Mesendoderm (in vitro differentiated cells): ENCODE data around the gene ZNF408.

Experiments used
- DNase-seq: peaks from one replicate; pipeline ENCODE4 v3.0.0; 2013
- H2AK5ac ChIP-seq: 2 replicates; pipeline ENCODE4 v1.6.1; 2013; ENCODE audit warnings: low read length, inconsistent platforms
- H2BK120ac ChIP-seq: 2 replicates; pipeline ENCODE4 v1.6.1; 2013; ENCODE audit warnings: low read depth, mild to moderate bottlenecking, low read length, moderate library complexity, mixed read lengths
- H2BK15ac ChIP-seq: replicated peaks from 2 replicates; pipeline ENCODE4 v1.6.1; 2013; ENCODE audit warnings: low read depth, mild to moderate bottlenecking, moderate library complexity
- H2BK5ac ChIP-seq: 2 replicates; pipeline ENCODE4 v1.6.1; 2013; ENCODE audit warnings: low read length, inconsistent platforms
- H3K18ac ChIP-seq: 2 replicates; pipeline ENCODE4 v1.6.1; 2013; ENCODE audit warnings: mild to moderate bottlenecking, low read length, mixed read lengths
- H3K23ac ChIP-seq: one replicate; pipeline ENCODE4 v1.6.1; 2013; ENCODE audit warnings: low read length
- H3K27ac ChIP-seq: 2 replicates; pipeline ENCODE4 v1.5.1; 2013; ENCODE audit warnings: low read depth, mild to moderate bottlenecking, inconsistent platforms, low read length, moderate library complexity
- H3K27me3 ChIP-seq: 2 replicates; pipeline ENCODE4 v1.6.1; 2013; ENCODE audit warnings: low read length, control low read depth, mild to moderate bottlenecking, inconsistent platforms; ENCODE audit not compliant: insufficient read depth, poor library complexity
- H3K36me3 ChIP-seq: 2 replicates; pipeline ENCODE4 v1.6.1; 2013; ENCODE audit warnings: low read length, inconsistent platforms; ENCODE audit not compliant: control insufficient read depth, insufficient read depth
- H3K4ac ChIP-seq: one replicate; pipeline ENCODE4 v1.6.1; 2013; ENCODE audit warnings: low read depth, mild to moderate bottlenecking, low read length, moderate library complexity
- H3K4me1 ChIP-seq: 2 replicates; pipeline ENCODE4 v1.6.1; 2013; ENCODE audit warnings: low read depth, low read length, inconsistent platforms; ENCODE audit not compliant: control insufficient read depth
- H3K4me2 ChIP-seq: 2 replicates; pipeline ENCODE4 v1.6.1; 2013; ENCODE audit warnings: low read length
- H3K4me3 ChIP-seq: 2 replicates; pipeline ENCODE4 v1.5.1; 2013; ENCODE audit warnings: mild to moderate bottlenecking, low read length
- H3K56ac ChIP-seq: one replicate; pipeline ENCODE4 v1.6.1; 2013; ENCODE audit warnings: low read length
- H3K79me1 ChIP-seq: 2 replicates; pipeline ENCODE4 v1.6.1; 2013; ENCODE audit warnings: low read length, inconsistent platforms
- H3K79me2 ChIP-seq: 2 replicates; pipeline ENCODE4 v1.6.1; 2013; ENCODE audit warnings: mild to moderate bottlenecking, low read length; ENCODE audit not compliant: control insufficient read depth, insufficient read depth
- H3K9ac ChIP-seq: 2 replicates; pipeline ENCODE4 v1.6.1; 2013; ENCODE audit warnings: low read length, inconsistent platforms
- H4K5ac ChIP-seq: one replicate; pipeline ENCODE4 v1.6.1; 2013; ENCODE audit warnings: low read length
- H4K8ac ChIP-seq: one replicate; pipeline ENCODE4 v1.6.1; 2013; ENCODE audit warnings: low read depth, mild to moderate bottlenecking, control low read depth, low read length, moderate library complexity
- WGBS: extraction: QIAGEN DNeasy Blood & Tissue Kit; methylation state at CpG from one replicate; pipeline ENCODE4 v1.1.7; 2013; ENCODE audit warnings: low lambda C conversion rate, missing lambda C conversion rate; ENCODE audit not compliant: insufficient coverage; ENCODE audit errors: extremely low coverage; 5-methylcytosine and 5-hydroxymethylcytosine counted together

The ZNF408 gene

GRCh38 chr11:46733234-46733633 is 32.4 kb downstream of the ZNF408 start:
- Histone ChIP-seq H3K27me3 (no peaks in the 10 kb centered on the region), H4K5ac (no peak overlapping the region), H2BK15ac (no peak overlapping the region), H4K8ac (no peak overlapping the region), H3K27ac (no peak overlapping the region), H3K4me3 (no peak overlapping the region), H3K36me3 (no peaks in the 10 kb centered on the region), H3K4me2 (no peak overlapping the region), H2BK5ac (no peak overlapping the region), H3K56ac (no peak overlapping the region), H3K4ac (no peak overlapping the region), H3K23ac (no peak overlapping the region), H2AK5ac (no peak overlapping the region), H3K4me1 (no peaks in the 10 kb centered on the region), H3K79me1 (no peaks in the 10 kb centered on the region), H3K79me2 (no peaks in the 10 kb centered on the region), H2BK120ac (no peak overlapping the region), H3K9ac (no peak overlapping the region), H3K18ac (no peak overlapping the region)
- no peak for DNase-seq
- no CpG with 5 or more reads among the region's 1 CpG for WGBS

- WGBS: no CpG with 5 or more reads among the region's 7 CpGs
- no peak overlapping the region for H2AK5ac ChIP-seq
- H3K4me3 ChIP-seq: no peak overlapping the region
- no peak overlapping the region for H3K23ac ChIP-seq
- no peak overlapping the region for H4K5ac ChIP-seq
- no peak overlapping the region for H3K56ac ChIP-seq
- no peaks in the 10 kb centered on the region for H3K79me1 ChIP-seq
- no peak overlapping the region for H4K8ac ChIP-seq
- H2BK15ac ChIP-seq: no peak overlapping the region
- H2BK120ac ChIP-seq: no peak overlapping the region
- no peaks in the 10 kb centered on the region for H3K79me2 ChIP-seq
- H3K4ac ChIP-seq: no peak overlapping the region
- no peaks in the 10 kb centered on the region for H3K4me1 ChIP-seq
- peaks cover 2% of the 10 kb centered on the region for H3K36me3 ChIP-seq
- H3K4me2 ChIP-seq: no peak overlapping the region
- H3K18ac ChIP-seq: no peak overlapping the region
- no peak for DNase-seq
- H3K9ac ChIP-seq: no peak overlapping the region
- H2BK5ac ChIP-seq: no peak overlapping the region
- H3K27ac ChIP-seq: no peak overlapping the region
- no peaks in the 10 kb centered on the region for H3K27me3 ChIP-seq
Measured at GRCh38 chr11:46736146-46736545, 35.3 kb downstream of the ZNF408 start.

- no peaks in the 10 kb centered on the region for H3K27me3 ChIP-seq
- H3K4me2 ChIP-seq: no peak overlapping the region
- H3K4me3 ChIP-seq: no peak overlapping the region
- no peak overlapping the region for H2BK15ac ChIP-seq
- no peak overlapping the region for H3K18ac ChIP-seq
- no peak overlapping the region for H3K23ac ChIP-seq
- no peak overlapping the region for H2BK5ac ChIP-seq
- no peak for DNase-seq
- no CpG with 5 or more reads among the region's 5 CpGs for WGBS
- H3K4me1 ChIP-seq: no peaks in the 10 kb centered on the region
- no peak overlapping the region for H4K5ac ChIP-seq
- H3K56ac ChIP-seq: no peak overlapping the region
- no peak overlapping the region for H3K9ac ChIP-seq
- peaks cover 3% of the 10 kb centered on the region for H3K36me3 ChIP-seq
- no peaks in the 10 kb centered on the region for H3K79me2 ChIP-seq
- no peak overlapping the region for H3K4ac ChIP-seq
- no peaks in the 10 kb centered on the region for H3K79me1 ChIP-seq
- H4K8ac ChIP-seq: no peak overlapping the region
- H2BK120ac ChIP-seq: no peak overlapping the region
- no peak overlapping the region for H2AK5ac ChIP-seq
- H3K27ac ChIP-seq: no peak overlapping the region
Measured at GRCh38 chr11:46736615-46737014, 35.8 kb downstream of the ZNF408 start.

GRCh38 chr11:46737699-46738098 is 36.9 kb downstream of the ZNF408 start:
- peaks cover 8% of the 10 kb centered on the region for H3K36me3 ChIP-seq
- no peak overlapping the region for H2BK15ac ChIP-seq
- H3K56ac ChIP-seq: no peak overlapping the region
- no peak overlapping the region for H4K5ac ChIP-seq
- no peaks in the 10 kb centered on the region for H3K27me3 ChIP-seq
- WGBS: no CpG with 5 or more reads among the region's 11 CpGs
- H3K9ac ChIP-seq: no peak overlapping the region
- no peaks in the 10 kb centered on the region for H3K4me1 ChIP-seq
- H3K79me1 ChIP-seq: no peaks in the 10 kb centered on the region
- H3K27ac ChIP-seq: no peak overlapping the region
- H3K4me3 ChIP-seq: no peak overlapping the region
- H3K18ac ChIP-seq: no peak overlapping the region
- no peak overlapping the region for H2BK5ac ChIP-seq
- H3K79me2 ChIP-seq: no peaks in the 10 kb centered on the region
- no peak overlapping the region for H3K23ac ChIP-seq
- no peak overlapping the region for H3K4me2 ChIP-seq
- no peak overlapping the region for H4K8ac ChIP-seq
- no peak overlapping the region for H2AK5ac ChIP-seq
- DNase-seq: no peak
- no peak overlapping the region for H2BK120ac ChIP-seq
- no peak overlapping the region for H3K4ac ChIP-seq

- H3K36me3 ChIP-seq: peaks cover 14% of the 10 kb centered on the region
- H3K9ac ChIP-seq: no peak overlapping the region
- no peak overlapping the region for H4K5ac ChIP-seq
- WGBS: no CpG with 5 or more reads among the region's 6 CpGs
- no peak overlapping the region for H3K56ac ChIP-seq
- H2BK5ac ChIP-seq: no peak overlapping the region
- no peak for DNase-seq
- no peak overlapping the region for H3K4me3 ChIP-seq
- H3K4me2 ChIP-seq: no peak overlapping the region
- H3K4ac ChIP-seq: no peak overlapping the region
- H2BK120ac ChIP-seq: no peak overlapping the region
- no peak overlapping the region for H3K23ac ChIP-seq
- H4K8ac ChIP-seq: no peak overlapping the region
- H3K79me2 ChIP-seq: no peaks in the 10 kb centered on the region
- H2BK15ac ChIP-seq: no peak overlapping the region
- H3K18ac ChIP-seq: no peak overlapping the region
- no peaks in the 10 kb centered on the region for H3K27me3 ChIP-seq
- H2AK5ac ChIP-seq: no peak overlapping the region
- H3K4me1 ChIP-seq: no peaks in the 10 kb centered on the region
- H3K27ac ChIP-seq: no peak overlapping the region
- H3K79me1 ChIP-seq: no peaks in the 10 kb centered on the region
Measured at GRCh38 chr11:46738887-46739286, 38.1 kb downstream of the ZNF408 start.

GRCh38 chr11:46741600-46742484 is 41.0 kb downstream of the ZNF408 start:
- Histone ChIP-seq H3K4ac (no peak overlapping the region), H3K27me3 (no peaks in the 10 kb centered on the region), H3K79me1 (no peaks in the 10 kb centered on the region), H3K18ac (no peak overlapping the region), H4K5ac (no peak overlapping the region), H4K8ac (no peak overlapping the region), H2BK15ac (no peak overlapping the region), H2AK5ac (no peak overlapping the region), H3K23ac (no peak overlapping the region), H3K79me2 (no peaks in the 10 kb centered on the region), H3K4me2 (no peak overlapping the region), H3K56ac (no peak overlapping the region), H2BK120ac (no peak overlapping the region), H3K36me3 (peaks cover 22% of the 10 kb centered on the region), H2BK5ac (no peak overlapping the region), H3K4me1 (no peaks in the 10 kb centered on the region), H3K9ac (no peak overlapping the region), H3K27ac (no peak overlapping the region), H3K4me3 (no peak overlapping the region)
- DNase-seq: no peak
- WGBS: no CpG with 5 or more reads among the region's 12 CpGs
